Activated CD8-positive, alpha-beta memory T cell treated with anti-CD3 and anti-CD28 coated beads, Interleukin-2, amount 10 ng/mL, durations not matched to agents 7 days and 5 days (primary cell): ENCODE measurements around the gene SUMO3. TPM values are rescaled to one million over a fixed set of nuclear protein-coding genes. Genes with fewer than 3 reads are reported as not detected.

ENCODE experiments used
- ATAC-seq: fragments of 150-1000 bp; cut with Tn5 transposase; one replicate; pipeline ENCODE4 v1.10.0; 2021; ENCODE audit warnings: moderate library complexity
- CTCF ChIA-PET: fragments of 350-600 bp; sonication (Branson Sonifier 250); formaldehyde crosslinking; loops from one replicate; lab custom pipeline; 2021; ENCODE audit warnings: antibody characterized with exemption; lab: Charles Lee
- DNase-seq: peaks from one replicate; pipeline ENCODE4 v3.0.0-alpha.2; 2020
- H3K27ac Mint-ChIP-seq: one replicate; pipeline ENCODE4 v1.8.0; 2021; ENCODE audit warnings: mild to moderate bottlenecking, mixed read lengths
- H3K27me3 Mint-ChIP-seq: one replicate; pipeline ENCODE4 v1.8.0; 2021; ENCODE audit warnings: mixed read lengths
- H3K36me3 Mint-ChIP-seq: one replicate; pipeline ENCODE4 v1.8.0; 2021; ENCODE audit warnings: mild to moderate bottlenecking, mixed read lengths
- H3K4me1 Mint-ChIP-seq: one replicate; pipeline ENCODE4 v1.8.0; 2021; ENCODE audit warnings: mixed read lengths
- H3K4me3 Mint-ChIP-seq: one replicate; pipeline ENCODE4 v1.8.0; 2021; ENCODE audit warnings: mild to moderate bottlenecking, moderate library complexity, mixed read lengths
- H3K9me3 Mint-ChIP-seq: one replicate; pipeline ENCODE4 v1.8.0; 2022; ENCODE audit warnings: low read depth, mixed read lengths
- total RNA-seq, 2 experiments: library from RNA; stranded (reverse); gene quantifications; one replicate each; pipeline ENCODE4 v1.2.3, GENCODE V29; 2021

SUMO3 gene
- total RNA-seq, result 10 to 100 TPM; 86.1 to 93.7 TPM

DNA sequence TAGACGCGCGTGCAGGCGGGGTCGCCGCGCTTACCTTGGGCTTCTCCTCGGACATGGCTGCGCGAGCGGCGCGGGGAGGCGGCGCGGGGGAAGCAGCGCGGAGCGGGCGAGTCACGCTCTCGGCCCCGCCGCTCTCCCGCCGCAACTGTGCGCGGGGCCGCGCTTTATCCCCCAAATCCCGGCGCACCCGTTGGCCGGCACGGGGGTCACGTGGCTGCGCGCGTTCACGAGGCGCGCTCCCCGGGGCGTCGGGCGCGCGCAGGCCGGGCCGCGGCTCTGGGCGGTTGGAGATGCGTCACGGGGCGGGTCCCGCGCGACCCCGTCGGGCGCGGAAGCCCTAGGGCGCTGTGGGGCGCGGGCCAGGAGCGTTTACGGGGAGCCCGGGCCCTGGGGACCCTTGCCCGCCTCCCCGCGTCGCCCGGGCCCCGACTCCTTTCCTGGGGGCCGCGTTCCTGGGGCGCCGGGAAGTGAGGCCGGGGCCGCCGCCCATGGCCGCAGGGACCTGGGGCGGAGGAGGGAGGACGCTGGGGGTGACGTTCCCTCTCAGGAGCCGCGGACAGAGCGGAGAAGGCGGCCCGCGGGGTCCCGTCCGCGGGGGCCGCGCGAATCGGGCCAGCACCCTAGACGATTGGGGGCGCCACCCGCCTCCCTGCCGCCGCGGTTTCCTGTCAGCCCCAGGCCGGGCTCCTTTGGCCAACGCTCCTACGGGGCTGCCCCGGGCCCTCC lies at the start of gene SUMO3:
Gene SUMO3, minus strand, starts transcription at position 149 of the 726 bp plus-strand sequence. Its CDS starts 94 bp downstream, at position 55.
- peak within 1 kb of the TSS; percentile 66 for H3K27ac Mint-ChIP-seq
- CTCF ChIA-PET, result interaction anchor here (1.0 kb wide), 3 partner anchors 17 to 57 kb away, joined by 7 to 8 read pairs (median 8); partner anchors contain the start of gene UBE2G2

DNA sequence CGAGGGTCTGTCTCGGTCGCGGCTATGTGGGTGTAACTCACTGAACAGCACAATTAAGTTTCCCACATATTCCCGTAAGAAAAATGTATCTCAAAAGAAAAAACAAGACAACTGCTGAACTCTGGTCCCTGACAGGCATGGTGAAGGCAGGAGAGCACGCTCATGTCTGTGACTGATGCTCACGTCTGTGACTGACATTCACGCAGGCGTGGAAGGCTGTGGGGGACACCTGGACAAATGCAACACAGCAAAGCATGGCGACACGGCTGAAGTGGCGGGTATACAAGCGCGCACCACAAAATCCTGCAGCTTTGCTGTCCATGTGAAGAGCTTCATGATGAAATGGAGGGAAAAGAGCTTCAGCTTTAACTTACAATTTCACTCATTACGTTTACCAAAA lies 49.6 kb upstream of the SUMO3 start:
- Mint-ChIP-seq H3K4me3 (no peak overlapping the region), H3K4me1 (peaks cover 72% of the 10 kb centered on the region), H3K36me3 (peaks cover 19% of the 10 kb centered on the region), H3K9me3 (no peaks in the 10 kb centered on the region), H3K27me3 (no peaks in the 10 kb centered on the region), H3K27ac (peak overlapping the region; percentile 25)
- CTCF ChIA-PET, result interaction anchor here (0.6 to 1.5 kb wide), 3 partner anchors 13 to 74 kb away, joined by 3 to 5 read pairs (median 3); no protein-coding TSS in a partner anchor
- DNase-seq, result no peak
- no peak for ATAC-seq

More for the DNA sequence above, at the start of gene SUMO3:
- DNase-seq (peak; percentile 88), ATAC-seq (peak; percentile 80)
- Mint-ChIP-seq H3K9me3 (peaks cover 7% of the 10 kb centered on the region), H3K4me3 (peak within 1 kb of the TSS; percentile 65), H3K4me1 (peaks cover 16% of the 10 kb centered on the region), H3K36me3 (peaks cover 3% of the 10 kb centered on the region), H3K27me3 (no peaks in the 10 kb centered on the region)

DNA sequence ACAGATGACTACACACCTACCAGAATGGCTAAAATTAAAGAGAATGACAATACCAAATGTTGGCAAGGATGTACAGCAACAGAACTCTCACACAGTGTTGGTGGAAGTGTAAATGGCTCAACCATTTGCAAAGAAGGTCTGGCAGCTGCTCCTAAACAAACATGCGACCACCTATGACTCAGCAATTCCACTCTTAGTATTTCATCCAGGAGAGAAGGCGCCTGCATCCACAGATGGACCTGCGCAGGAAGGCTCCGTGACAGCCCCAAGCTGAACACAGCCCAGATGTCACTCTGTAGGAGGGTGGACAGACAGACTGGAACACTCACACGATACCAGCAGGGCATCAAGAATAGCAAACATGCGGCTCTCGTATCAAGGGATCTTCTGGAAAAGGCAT lies 48.9 kb upstream of the SUMO3 start:
- Mint-ChIP-seq H3K4me1 (peaks cover 65% of the 10 kb centered on the region), H3K27ac (peak overlapping the region; percentile 57), H3K4me3 (no peak overlapping the region), H3K36me3 (peaks cover 19% of the 10 kb centered on the region), H3K27me3 (no peaks in the 10 kb centered on the region), H3K9me3 (no peaks in the 10 kb centered on the region)
- DNase-seq (no peak), ATAC-seq (no peak)
- CTCF ChIA-PET, result interaction anchor here (1.5 kb wide), 1 partner anchor 73 kb away, joined by 5 read pairs; no protein-coding TSS in a partner anchor

DNA sequence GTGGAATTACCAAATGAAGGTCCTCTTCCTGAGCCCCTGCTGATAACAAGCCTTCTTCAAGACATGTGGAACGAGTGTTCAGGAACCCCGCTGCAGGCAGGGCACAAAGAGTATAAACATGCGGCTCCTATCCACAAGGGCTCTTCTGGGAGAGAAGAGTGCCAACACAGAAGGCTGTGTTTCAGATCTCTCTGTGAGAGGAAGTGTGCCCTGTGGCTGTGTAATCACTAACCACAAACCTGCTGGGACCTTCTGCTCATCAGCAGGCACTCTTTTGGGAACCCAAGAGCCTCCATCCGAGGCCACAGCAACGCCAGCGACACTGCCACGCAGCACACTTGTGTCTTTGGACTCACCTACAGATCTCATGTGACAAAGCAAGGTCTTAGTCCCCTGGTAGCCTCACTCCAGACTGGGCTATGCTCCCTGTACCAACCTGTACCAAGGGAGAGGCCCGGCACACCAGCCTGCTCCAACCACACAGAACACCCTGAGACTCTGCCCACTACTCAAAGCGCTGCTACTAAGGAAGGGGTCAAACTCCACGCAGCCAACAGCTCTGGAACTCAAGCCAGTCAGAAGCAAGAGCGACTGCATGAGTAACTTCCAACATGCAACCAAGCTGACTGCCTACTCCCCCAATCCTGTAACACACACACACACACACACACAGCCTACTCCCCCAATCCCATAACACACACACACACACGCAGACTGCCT lies 47.9 kb upstream of the SUMO3 start:
- DNase-seq (no peak), ATAC-seq (peak; percentile 13)
- CTCF ChIA-PET, result interaction anchor here (1.4 kb wide), 1 partner anchor 10 kb away, joined by 4 read pairs; no protein-coding TSS in a partner anchor
- H3K4me1 Mint-ChIP-seq, result peaks cover 56% of the 10 kb centered on the region
- peaks cover 19% of the 10 kb centered on the region for H3K36me3 Mint-ChIP-seq
- no peaks in the 10 kb centered on the region for H3K27me3 Mint-ChIP-seq
- H3K27ac Mint-ChIP-seq, result peak overlapping the region; percentile 58
- H3K4me3 Mint-ChIP-seq, result no peak overlapping the region
- H3K9me3 Mint-ChIP-seq, result no peaks in the 10 kb centered on the region

DNA sequence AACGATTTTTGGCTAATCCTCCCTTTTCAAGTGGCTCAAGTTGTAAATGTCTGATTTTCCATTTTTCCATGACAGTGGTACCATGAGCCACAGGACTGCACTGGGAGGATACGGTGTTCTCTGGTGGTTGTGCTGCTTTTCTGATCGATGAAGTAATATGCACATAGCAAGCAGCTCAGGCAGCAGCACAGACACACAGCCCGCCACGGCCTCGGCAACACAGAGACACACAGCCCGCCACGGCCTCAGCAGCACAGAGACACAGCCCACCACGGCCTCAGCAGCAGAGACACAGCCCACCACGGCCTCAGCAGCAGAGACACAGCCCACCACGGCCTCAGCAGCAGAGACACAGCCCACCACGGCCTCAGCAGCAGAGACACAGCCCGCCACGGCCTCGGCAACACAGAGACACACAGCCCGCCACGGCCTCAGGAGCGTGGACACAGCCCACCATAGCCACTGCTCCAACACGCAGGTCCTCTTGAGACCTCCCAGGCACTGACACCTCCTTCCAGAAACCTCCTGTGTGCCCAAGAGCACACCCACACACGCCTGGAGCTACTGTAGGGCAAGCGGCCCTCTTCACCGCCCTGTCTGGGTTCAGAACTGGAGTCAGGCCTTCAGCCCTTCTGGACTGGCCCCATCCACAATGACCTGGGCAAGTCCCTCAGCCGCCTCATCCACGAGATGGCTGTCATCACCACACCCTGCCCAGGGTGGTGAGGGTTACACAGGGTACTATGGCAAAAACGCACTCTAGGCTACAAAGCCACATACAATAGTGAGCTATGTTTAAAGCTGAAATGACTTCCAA lies 45.2 kb upstream of the SUMO3 start:
- Mint-ChIP-seq H3K9me3 (no peaks in the 10 kb centered on the region), H3K27ac (no peak overlapping the region), H3K4me3 (no peak overlapping the region), H3K4me1 (peaks cover 38% of the 10 kb centered on the region), H3K36me3 (peaks cover 21% of the 10 kb centered on the region), H3K27me3 (no peaks in the 10 kb centered on the region)
- ATAC-seq, result no peak
- CTCF ChIA-PET, result no interaction called here
- DNase-seq, result no peak

DNA sequence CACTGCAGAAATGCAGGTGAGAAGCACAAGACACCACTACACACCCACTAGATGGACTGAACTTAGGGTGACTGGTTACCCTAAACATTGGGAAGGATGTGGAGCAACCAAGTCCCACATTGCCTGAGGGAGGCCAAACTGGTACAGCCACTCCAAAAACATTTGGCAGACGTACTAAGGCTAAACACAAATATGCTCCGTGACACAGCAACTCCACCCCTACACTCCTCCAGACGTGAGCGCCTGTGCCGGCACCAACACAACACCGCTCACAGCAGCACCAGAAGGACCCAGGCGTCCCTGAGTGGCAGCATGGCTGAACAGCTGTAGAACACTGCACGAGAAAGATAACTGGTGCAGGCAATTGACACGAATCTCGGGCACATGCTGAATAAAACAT lies 40.9 kb upstream of the SUMO3 start:
- Mint-ChIP-seq H3K4me1 (peaks cover 6% of the 10 kb centered on the region), H3K27ac (no peak overlapping the region), H3K36me3 (peaks cover 13% of the 10 kb centered on the region), H3K27me3 (no peaks in the 10 kb centered on the region), H3K4me3 (no peak overlapping the region), H3K9me3 (no peaks in the 10 kb centered on the region)
- CTCF ChIA-PET, result no interaction called here
- no peak for ATAC-seq
- no peak for DNase-seq

DNA sequence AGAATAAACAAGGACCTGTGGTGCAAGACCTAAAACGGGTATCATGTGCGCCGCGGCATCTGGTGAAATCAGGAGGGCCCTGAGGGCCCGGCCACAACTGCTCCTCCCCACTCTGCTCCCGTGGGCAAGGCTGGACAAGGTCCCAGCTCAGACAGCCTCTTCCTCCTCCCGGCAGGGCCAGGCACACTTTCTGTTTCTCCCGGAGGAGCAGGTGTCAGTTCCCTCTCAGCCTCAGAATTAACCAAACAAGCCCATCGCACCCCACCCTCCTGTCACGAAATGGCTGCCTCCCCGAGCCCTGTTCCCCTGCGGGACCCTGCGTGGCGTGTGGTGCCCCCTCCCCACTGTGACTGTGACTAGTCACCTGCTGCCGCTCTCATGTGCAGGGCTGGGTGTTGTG lies 40.4 kb upstream of the SUMO3 start:
- Mint-ChIP-seq H3K27ac (no peak overlapping the region), H3K4me3 (no peak overlapping the region), H3K27me3 (no peaks in the 10 kb centered on the region), H3K36me3 (peaks cover 15% of the 10 kb centered on the region), H3K9me3 (no peaks in the 10 kb centered on the region), H3K4me1 (peaks cover under 1% of the 10 kb centered on the region)
- CTCF ChIA-PET, result no interaction called here
- ATAC-seq (no peak), DNase-seq (no peak)

DNA sequence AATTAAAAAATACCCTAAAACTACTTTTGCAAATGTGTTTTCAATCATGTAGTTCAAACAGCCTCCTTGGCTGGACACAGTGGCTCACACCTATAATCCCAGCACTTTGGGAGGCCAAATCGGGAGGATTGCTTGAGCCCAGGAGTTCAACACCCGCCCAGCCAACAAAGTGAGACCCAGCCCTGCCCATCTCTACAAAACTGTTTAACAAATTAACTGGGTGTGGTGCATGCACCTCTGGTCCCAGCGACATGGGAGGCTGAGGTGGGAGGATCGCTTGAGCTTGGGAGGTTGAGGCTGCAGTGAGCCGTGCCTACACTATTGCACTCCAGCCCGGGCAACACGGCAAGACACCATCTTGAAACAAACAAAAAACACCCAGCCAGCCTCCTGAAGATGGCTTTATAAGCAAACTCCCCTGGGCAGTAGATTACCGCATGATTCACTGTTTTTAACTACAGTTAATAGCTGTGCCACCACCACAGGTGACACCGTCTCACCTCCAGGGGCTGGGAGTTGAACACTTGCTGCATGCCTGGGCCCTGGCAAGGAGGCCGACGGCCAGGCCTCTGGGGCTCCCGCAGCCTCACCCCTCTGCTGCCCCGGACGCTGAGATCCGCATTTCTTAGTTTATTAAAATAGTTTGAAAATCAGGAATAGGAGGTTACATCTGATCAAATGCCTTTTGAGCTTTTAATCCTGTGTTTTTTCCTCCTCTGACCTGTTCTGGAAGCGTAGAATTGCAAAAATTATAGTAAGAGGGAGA lies 39.4 kb upstream of the SUMO3 start:
- CTCF ChIA-PET, result no interaction called here
- ATAC-seq, result no peak
- Mint-ChIP-seq H3K4me1 (no peaks in the 10 kb centered on the region), H3K9me3 (no peaks in the 10 kb centered on the region), H3K4me3 (no peak overlapping the region), H3K27me3 (no peaks in the 10 kb centered on the region), H3K27ac (no peak overlapping the region), H3K36me3 (peaks cover 15% of the 10 kb centered on the region)
- no peak for DNase-seq

DNA sequence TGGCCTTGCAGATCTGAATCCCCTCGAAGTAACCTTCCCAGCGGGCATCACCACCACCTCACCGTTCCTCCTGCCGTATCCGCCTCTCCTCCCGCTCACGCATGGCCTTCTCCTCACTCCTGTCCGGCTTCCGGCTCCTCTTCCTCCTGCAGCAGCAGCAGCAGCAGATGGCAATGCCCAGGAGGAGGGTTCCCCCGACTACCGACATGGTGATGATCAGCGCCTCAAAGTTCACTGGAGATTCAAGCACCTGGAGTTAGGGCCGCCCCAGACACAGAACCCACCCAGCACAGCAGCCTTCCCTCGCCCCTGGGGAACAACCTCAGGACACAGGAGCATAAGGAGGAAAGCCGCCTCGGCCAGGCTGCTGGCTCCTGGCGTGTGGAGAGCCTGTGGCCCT lies 38.3 kb upstream of the SUMO3 start:
- ATAC-seq (no peak), DNase-seq (no peak)
- CTCF ChIA-PET, result no interaction called here
- peaks cover 2% of the 10 kb centered on the region for H3K4me1 Mint-ChIP-seq
- peaks cover 18% of the 10 kb centered on the region for H3K36me3 Mint-ChIP-seq
- H3K9me3 Mint-ChIP-seq, result no peaks in the 10 kb centered on the region
- no peak overlapping the region for H3K27ac Mint-ChIP-seq
- no peak overlapping the region for H3K4me3 Mint-ChIP-seq
- H3K27me3 Mint-ChIP-seq, result no peaks in the 10 kb centered on the region

DNA sequence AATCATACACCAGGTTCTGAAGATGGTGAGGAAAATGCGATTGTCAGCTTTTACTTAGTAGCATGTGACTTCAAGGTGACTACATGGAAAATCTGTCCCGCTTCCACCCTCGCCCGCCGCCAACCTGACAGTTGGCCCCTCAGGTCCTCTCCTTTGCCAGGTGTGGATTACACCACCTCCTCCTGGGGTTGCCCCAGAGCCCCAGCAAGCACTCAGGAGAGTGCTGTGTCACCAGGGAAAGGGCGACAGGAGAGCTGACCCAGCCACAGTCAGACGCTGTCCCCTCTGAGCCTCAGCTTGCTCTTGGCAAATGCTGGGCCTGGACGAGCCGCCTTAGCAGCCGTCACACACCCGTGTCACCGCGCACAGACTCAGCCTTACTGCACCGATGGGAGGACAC lies 37.7 kb upstream of the SUMO3 start:
- Mint-ChIP-seq H3K36me3 (peaks cover 21% of the 10 kb centered on the region), H3K4me3 (no peak overlapping the region), H3K9me3 (no peaks in the 10 kb centered on the region), H3K27me3 (no peaks in the 10 kb centered on the region), H3K27ac (no peak overlapping the region), H3K4me1 (peaks cover 2% of the 10 kb centered on the region)
- ATAC-seq (no peak), DNase-seq (no peak)
- CTCF ChIA-PET, result no interaction called here

DNA sequence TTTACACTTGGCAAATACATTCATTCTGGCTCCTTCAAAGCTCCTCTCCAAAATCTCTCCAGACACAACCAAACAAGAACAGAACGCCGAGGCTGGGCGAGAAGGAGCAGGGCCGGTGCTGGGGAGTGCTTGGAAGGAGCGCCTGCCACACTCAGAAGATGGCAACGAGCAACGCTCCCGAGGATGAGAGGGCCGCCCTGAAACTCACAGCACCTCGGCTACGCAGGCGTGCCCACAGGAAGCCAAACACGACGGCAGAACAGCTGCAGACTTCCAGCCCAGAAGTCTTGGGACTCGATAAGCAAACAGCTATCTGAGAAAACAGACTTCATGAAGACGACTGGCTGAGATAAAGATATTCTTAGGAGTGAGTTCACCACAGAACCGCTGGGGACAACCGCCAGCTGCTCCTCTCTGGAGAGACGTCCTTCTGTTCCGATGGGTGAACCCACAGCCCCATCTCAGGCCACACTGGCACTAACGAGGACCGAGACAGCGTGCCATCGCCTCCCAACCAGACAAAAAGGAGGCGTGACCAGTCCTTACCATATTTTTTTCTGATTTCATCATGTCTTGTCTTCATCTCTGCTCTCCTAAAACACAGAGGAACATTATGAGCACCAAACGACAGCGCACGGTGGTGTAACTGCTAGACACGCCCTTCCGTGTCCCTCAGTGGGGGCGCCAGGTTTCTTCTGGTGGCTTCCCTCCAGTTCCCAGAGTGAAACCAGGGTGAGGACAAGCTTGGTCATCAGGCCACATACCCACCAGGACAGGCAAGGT lies 37.0 kb upstream of the SUMO3 start:
- peaks cover 24% of the 10 kb centered on the region for H3K36me3 Mint-ChIP-seq

DNA sequence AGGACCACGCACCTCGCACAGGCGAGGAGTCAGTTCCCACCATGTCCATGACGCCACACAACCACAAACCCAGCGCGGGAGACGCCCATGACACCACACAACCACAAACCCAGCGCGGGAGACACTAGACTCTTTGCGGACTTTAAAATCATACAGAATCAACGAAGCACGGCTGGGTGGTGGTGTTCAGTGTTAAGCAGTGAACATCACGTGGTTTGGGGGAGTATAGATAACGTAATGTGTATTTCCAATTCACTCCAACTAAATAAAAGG lies 36.5 kb upstream of the SUMO3 start:
- no peak overlapping the region for H3K27ac Mint-ChIP-seq
- H3K4me1 Mint-ChIP-seq, result peaks cover 2% of the 10 kb centered on the region
- DNase-seq (no peak), ATAC-seq (no peak)
- H3K36me3 Mint-ChIP-seq, result peaks cover 28% of the 10 kb centered on the region
- H3K9me3 Mint-ChIP-seq, result no peaks in the 10 kb centered on the region
- H3K4me3 Mint-ChIP-seq, result no peak overlapping the region
- CTCF ChIA-PET, result no interaction called here
- no peaks in the 10 kb centered on the region for H3K27me3 Mint-ChIP-seq

More for the DNA sequence above, 37.0 kb upstream of the SUMO3 start:
- peak overlapping the region; percentile 1 for H3K27ac Mint-ChIP-seq
- H3K4me1 Mint-ChIP-seq, result peaks cover 2% of the 10 kb centered on the region
- DNase-seq (no peak), ATAC-seq (no peak)
- no peaks in the 10 kb centered on the region for H3K9me3 Mint-ChIP-seq
- no peaks in the 10 kb centered on the region for H3K27me3 Mint-ChIP-seq
- H3K4me3 Mint-ChIP-seq, result no peak overlapping the region
- CTCF ChIA-PET, result interaction anchor here (0.7 kb wide), 1 partner anchor 13 kb away, joined by 3 read pairs; no protein-coding TSS in a partner anchor
